Amniotic epithelial cell (primary cell): ENCODE data around the gene MIF4GD.
"Not testable (repeated sequence)": the region's sequence is repeated elsewhere in the genome, so short reads cannot be mapped to it uniquely, and the experiment has no call there.

ENCODE experiments used
- DNase-seq: peaks from one replicate; pipeline ENCODE4 v3.0.0-alpha.2; 2010; ENCODE audit warnings: low read depth

MIF4GD gene

GRCh38 chr17:75260641-75261335, 10.2 kb downstream of the MIF4GD start:
- DNase-seq = peak; percentile 51

- DNase-seq = not testable (repeated sequence)
These were observed 13.8 kb downstream of the MIF4GD start for GRCh38 chr17:75257228-75257627.

GRCh38 chr17:75255954-75256698, 14.9 kb downstream of the MIF4GD start:
- DNase-seq = peak; percentile 55

GRCh38 chr17:75252039-75252816, 18.8 kb downstream of the MIF4GD start:
- no peak for DNase-seq

- DNase-seq = peak; percentile 74
These were observed 21.0 kb downstream of the MIF4GD start for GRCh38 chr17:75250009-75250471.

- no peak for DNase-seq
These were observed 21.5 kb downstream of the MIF4GD start for GRCh38 chr17:75249564-75249963.

- DNase-seq = no peak
These were observed 24.6 kb downstream of the MIF4GD start for GRCh38 chr17:75246404-75246803.

- DNase-seq = no peak
These were observed 26.0 kb downstream of the MIF4GD start for GRCh38 chr17:75245011-75245410.

GRCh38 chr17:75244133-75244866, 26.7 kb downstream of the MIF4GD start:
- DNase-seq = no peak

- no peak for DNase-seq
These were observed 28.5 kb downstream of the MIF4GD start for GRCh38 chr17:75242461-75243042.

- peak; percentile 5 for DNase-seq
These were observed 29.0 kb downstream of the MIF4GD start for GRCh38 chr17:75241996-75242460.

GRCh38 chr17:75241502-75241901, 29.5 kb downstream of the MIF4GD start:
- DNase-seq = no peak

GRCh38 chr17:75241143-75241430, 29.9 kb downstream of the MIF4GD start:
- DNase-seq = peak; percentile 45

- DNase-seq = peak; percentile 29
These were observed 30.5 kb downstream of the MIF4GD start for GRCh38 chr17:75240394-75241142.

GRCh38 chr17:75239778-75240393, 31.1 kb downstream of the MIF4GD start:
- DNase-seq = no peak

- no peak for DNase-seq
These were observed 31.8 kb downstream of the MIF4GD start for GRCh38 chr17:75239214-75239613.

GRCh38 chr17:75238684-75239191, 32.3 kb downstream of the MIF4GD start:
- DNase-seq = peak; percentile 68

- DNase-seq = no peak
These were observed 32.9 kb downstream of the MIF4GD start for GRCh38 chr17:75238020-75238580.

- DNase-seq = no peak
These were observed 33.7 kb downstream of the MIF4GD start for GRCh38 chr17:75237100-75238014.
